WI38 (cell line): Measurements from ENCODE around the gene ANKRD12.

ENCODE experiments used
- H3K4me3 ChIP-seq: 2 replicates; pipeline ENCODE4 v1.5.1; 2011; ENCODE audit warnings: low read depth, mild to moderate bottlenecking, control low read depth, low read length
- CTCF ChIP-seq: IDR thresholded peaks from 2 replicates; pipeline ENCODE4 v1.5.1; 2012; ENCODE audit warnings: low read depth, mild to moderate bottlenecking, control low read depth, low read length

Gene ANKRD12

GRCh38 chr18:9133225-9133624 is 3.4 kb upstream of the ANKRD12 start:
- no peak overlapping the region for H3K4me3 ChIP-seq
- no peak for TF ChIP-seq CTCF

GRCh38 chr18:9135081-9135911 is 1.3 kb upstream of the ANKRD12 start:
- peak overlapping the region; percentile 85 for H3K4me3 ChIP-seq
- TF ChIP-seq CTCF = no peak

- no peak for TF ChIP-seq CTCF
- H3K4me3 ChIP-seq = peak overlapping the region; percentile 85
These were observed 668 bp upstream of the ANKRD12 start for GRCh38 chr18:9135912-9136314.

GRCh38 chr18:9137168-9138066 is 836 bp downstream of the ANKRD12 start:
- TF ChIP-seq CTCF = no peak
- H3K4me3 ChIP-seq = peak overlapping the region; percentile 85

DNA sequence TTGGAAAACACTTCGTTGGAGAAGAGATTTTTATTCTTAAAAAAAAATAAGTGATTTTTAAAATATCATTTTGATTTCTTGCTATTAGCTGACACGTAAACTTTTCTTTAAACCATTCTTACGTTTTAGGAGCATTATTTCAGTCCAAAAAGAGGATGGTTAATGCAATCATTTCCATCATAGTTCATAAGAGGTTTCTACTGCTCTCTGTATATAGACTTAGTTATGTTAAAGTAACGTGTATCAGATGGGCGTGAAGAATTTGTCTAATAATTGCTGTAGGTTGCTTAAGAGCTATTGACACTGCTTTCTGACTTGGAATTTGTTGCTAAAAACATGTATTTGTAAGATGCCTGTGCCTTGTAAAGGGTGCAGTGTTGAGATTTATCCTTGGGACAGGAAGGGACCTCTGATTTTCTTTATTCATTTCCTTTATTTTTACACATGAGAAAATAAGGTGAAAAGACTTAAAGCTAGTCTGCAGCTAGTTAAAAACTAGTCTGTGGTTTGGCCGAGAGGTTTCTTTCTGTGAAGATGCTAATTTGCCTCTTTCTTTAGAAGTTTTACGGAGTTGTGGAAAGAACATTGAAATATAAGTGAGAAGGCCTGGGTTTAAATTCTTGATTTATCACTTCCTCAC is 2.9 kb downstream of the ANKRD12 start:
- H3K4me3 ChIP-seq = peak overlapping the region; percentile 17
- no peak for TF ChIP-seq CTCF

DNA sequence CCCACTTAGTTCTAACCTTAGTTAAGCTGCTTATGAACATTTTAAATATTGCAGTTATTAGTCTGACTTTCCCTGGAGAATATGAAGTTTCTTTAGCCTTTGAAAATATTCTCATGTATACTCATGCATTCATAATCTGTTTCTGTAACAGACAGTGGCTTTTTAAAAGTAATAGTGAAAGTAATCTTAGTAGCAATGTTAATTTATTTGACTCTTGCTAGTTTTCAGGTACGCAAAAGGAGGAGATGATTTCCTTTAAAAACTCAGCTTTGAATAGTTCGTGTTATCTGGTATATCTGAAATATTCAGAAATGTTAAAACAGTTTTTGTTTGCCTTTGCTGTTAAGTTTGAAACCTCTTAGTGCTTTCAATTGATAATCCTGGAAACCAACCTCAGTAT is 3.8 kb downstream of the ANKRD12 start:
- TF ChIP-seq CTCF = no peak
- H3K4me3 ChIP-seq = no peak overlapping the region
